SK-N-SH (cell line): ENCODE measurements around the gene BRIX1. TPM values are rescaled to one million over a fixed set of nuclear protein-coding genes. Genes with fewer than 3 reads are reported as not detected.

ENCODE experiments used
- CTCF ChIA-PET: fragments of 300-600, 350-600 bp; formaldehyde crosslinking; extraction: SDS; loops from one replicate; lab custom pipeline; 2021; lab: Yijun Ruan, JAX
- POLR2A ChIA-PET: fragments of 350-600 bp; sonication (Branson Sonifier 250); formaldehyde crosslinking; extraction: SDS; loops from one replicate; lab custom pipeline; 2020; ENCODE audit warnings: antibody characterized with exemption, inconsistent platforms; lab: Yijun Ruan, JAX
- DNase-seq: peaks from one replicate; pipeline ENCODE4 v3.0.0; 2012
- H2AFZ ChIP-seq: fragments of 200-600 bp; sonication (generic); 2 replicates; pipeline ENCODE4 v1.8.1; 2016; ENCODE audit warnings: antibody characterized with exemption, mild to moderate bottlenecking, low read depth
- H3F3A ChIP-seq: fragments of 200-600 bp; sonication (generic); replicated peaks from 2 replicates; pipeline ENCODE3; 2016; ENCODE audit warnings: antibody characterized with exemption, mild to moderate bottlenecking; ENCODE audit not compliant: insufficient read depth
- H3K27ac ChIP-seq, 2 experiments: fragments of 200-500 bp in 1 of 2; fragments of 200-600 bp in 1 of 2; sonication (Bioruptor generic) in 1 of 2; sonication (generic), shearing (Covaris generic) in 1 of 2; 2 replicates each; pipeline versions ENCODE4 v1.5.1 to v1.6.1; 2014 to 2016; ENCODE audit warnings: low read depth in 2 of 2, inconsistent platforms in 1 of 2, low read length in 1 of 2, mild to moderate bottlenecking in 1 of 2, mixed read lengths in 1 of 2
- H3K27me3 ChIP-seq: fragments of 200-600 bp; sonication (generic), shearing (Covaris generic); 2 replicates; pipeline ENCODE4 v1.6.1; 2016; ENCODE audit warnings: mixed run types; ENCODE audit not compliant: insufficient read depth
- H3K36me3 ChIP-seq, 2 experiments: fragments of 200-500 bp in 1 of 2; fragments of 200-600 bp in 1 of 2; sonication (Bioruptor generic) in 1 of 2; sonication (generic) in 1 of 2; replicated peaks in 1 of 2; 2 replicates each; pipeline versions ENCODE3 to v1.5.1; 2014 to 2016; ENCODE audit warnings: low read length in 1 of 2, mild to moderate bottlenecking in 1 of 2; ENCODE audit not compliant: insufficient read depth in 2 of 2, control insufficient read depth in 1 of 2
- H3K4me1 ChIP-seq, 2 experiments: fragments of 200-500 bp in 1 of 2; fragments of 200-600 bp in 1 of 2; sonication (Bioruptor generic) in 1 of 2; sonication (generic), shearing (Covaris generic) in 1 of 2; 2 replicates each; pipeline versions ENCODE4 v1.5.1 to v1.6.1; 2014 to 2016; ENCODE audit warnings: low read depth in 1 of 2, low read length in 1 of 2, mixed run types in 1 of 2; ENCODE audit not compliant: insufficient read depth in 2 of 2, control insufficient read depth in 1 of 2
- H3K4me2 ChIP-seq: fragments of 200-600 bp; sonication (generic), shearing (Covaris generic); 2 replicates; pipeline ENCODE4 v1.6.1; 2017; ENCODE audit warnings: mixed run types
- H3K4me3 ChIP-seq, 2 experiments: fragments of 200-500 bp in 1 of 2; fragments of 200-600 bp in 1 of 2; sonication (Bioruptor generic) in 1 of 2; sonication (generic), shearing (Covaris generic) in 1 of 2; 2 replicates each; pipeline versions ENCODE4 v1.5.1 to v1.8.1; 2014 to 2016; ENCODE audit warnings: low read depth in 2 of 2, inconsistent platforms in 1 of 2, low read length in 1 of 2, mild to moderate bottlenecking in 1 of 2, mixed read lengths in 1 of 2, moderate library complexity in 1 of 2
- H3K79me2 ChIP-seq: fragments of 200-600 bp; sonication (generic); 2 replicates; pipeline ENCODE4 v1.8.1; 2017; ENCODE audit warnings: mild to moderate bottlenecking; ENCODE audit not compliant: insufficient read depth
- H3K9ac ChIP-seq: fragments of 200-600 bp; sonication (generic); 2 replicates; pipeline ENCODE4 v1.6.1; 2017; ENCODE audit warnings: mixed run types
- H3K9me2 ChIP-seq: fragments of 200-600 bp; sonication (generic); 2 replicates; pipeline ENCODE4 v1.6.1; 2017; ENCODE audit warnings: mixed run types
- H3K9me3 ChIP-seq: fragments of 200-600 bp; sonication (generic); 2 replicates; pipeline ENCODE4 v1.6.1; 2017; ENCODE audit warnings: mixed run types, mild to moderate bottlenecking, moderate library complexity
- H4K20me1 ChIP-seq: fragments of 200-600 bp; sonication (generic); 2 replicates; pipeline ENCODE4 v1.6.1; 2017; ENCODE audit warnings: mild to moderate bottlenecking, mixed run types; ENCODE audit not compliant: insufficient read depth
- CHD2 ChIP-seq: fragments of 150-350 bp; IDR thresholded peaks from 2 replicates; pipeline ENCODE4 v1.6.1; 2018; ENCODE audit warnings: low read length; ENCODE audit not compliant: partially characterized antibody
- ELF1 ChIP-seq: IDR thresholded peaks from 2 replicates; pipeline ENCODE4 v1.4.0; 2012
- EP300 ChIP-seq, 2 experiments: IDR thresholded peaks; 2 replicates each; pipeline versions ENCODE4 v1.4.0 to v1.6.1; 2012; ENCODE audit warnings: borderline replicate concordance in 1 of 2, low read depth in 1 of 2, low read length in 1 of 2
- FOXJ3 ChIP-seq: sonication (generic); formaldehyde crosslinking; IDR thresholded peaks from 2 replicates; pipeline ENCODE4 v1.5.1; 2020; ENCODE audit warnings: mild to moderate bottlenecking, missing genetic modification reagents
- GABPA ChIP-seq: IDR thresholded peaks from 2 replicates; pipeline ENCODE4 v1.4.0; 2012; ENCODE audit warnings: low read depth, mild to moderate bottlenecking
- GATA2 ChIP-seq: sonication (generic); formaldehyde crosslinking; IDR thresholded peaks from 2 replicates; pipeline ENCODE4 v1.5.0; 2020; ENCODE audit warnings: mild to moderate bottlenecking, missing genetic modification reagents
- MXI1 ChIP-seq: IDR thresholded peaks from 2 replicates; pipeline ENCODE4 v1.6.1; 2012; ENCODE audit warnings: mild to moderate bottlenecking, low read depth, low read length, improper control_type of control experiment
- NFIC ChIP-seq: IDR thresholded peaks from 2 replicates; pipeline ENCODE4 v1.4.0; 2012; ENCODE audit warnings: borderline replicate concordance
- POLR2AphosphoS5 ChIP-seq: IDR thresholded peaks from 2 replicates; pipeline ENCODE4 v1.6.1; 2012; ENCODE audit warnings: low read depth, low read length
- RCOR1 ChIP-seq: fragments of 150-350 bp; IDR thresholded peaks from 2 replicates; pipeline ENCODE4 v1.6.1; 2017; ENCODE audit warnings: antibody characterized with exemption, low read length
- SIN3A ChIP-seq: IDR thresholded peaks from 2 replicates; pipeline ENCODE4 v1.6.1; 2012; ENCODE audit warnings: low read depth, mild to moderate bottlenecking, low read length, moderate library complexity, borderline replicate concordance
- SMC3 ChIP-seq: IDR thresholded peaks from 2 replicates; pipeline ENCODE4 v1.6.1; 2012; ENCODE audit warnings: low read depth, low read length, improper control_type of control experiment
- TAF1 ChIP-seq: IDR thresholded peaks from 2 replicates; pipeline ENCODE4 v1.6.1; 2012; ENCODE audit warnings: low read depth, mild to moderate bottlenecking, low read length, moderate library complexity, borderline replicate concordance
- TCF12 ChIP-seq: IDR thresholded peaks from 2 replicates; pipeline ENCODE4 v1.4.0; 2012
- TEAD4 ChIP-seq: IDR thresholded peaks from 2 replicates; pipeline ENCODE4 v1.4.0; 2012; ENCODE audit warnings: mild to moderate bottlenecking, borderline replicate concordance; ENCODE audit not compliant: insufficient read depth
- YY1 ChIP-seq: IDR thresholded peaks from 2 replicates; pipeline ENCODE4 v1.4.0; 2012; ENCODE audit warnings: low read depth, mild to moderate bottlenecking
- WGBS: methylation state at CpG from one replicate; pipeline ENCODE4 v1.1.6; 2017; ENCODE audit warnings: low lambda C conversion rate; 5-methylcytosine and 5-hydroxymethylcytosine counted together
- polyA plus RNA-seq, 3 experiments: library from polyadenylated mRNA; depleted of rRNA; stranded (reverse); fragments of >200 nt; gene quantifications; 2 replicates each; pipeline ENCODE4 v1.2.3, GENCODE V29; 2012
- TF ChIP-seq, protein P1 (sequence below): IDR thresholded peaks from 2 replicates; pipeline ENCODE4 v1.4.0; 2012; ENCODE audit warnings: low read depth
- TF ChIP-seq, protein P2 (sequence below): IDR thresholded peaks from 2 replicates; pipeline ENCODE4 v1.4.0; 2012; ENCODE audit warnings: low read depth, borderline replicate concordance
- TF ChIP-seq, protein P3 (sequence below): IDR thresholded peaks from 2 replicates; pipeline ENCODE4; 2012
- TF ChIP-seq, protein P4 (sequence below): IDR thresholded peaks from 2 replicates; pipeline ENCODE4 v1.6.1; 2012; ENCODE audit warnings: mild to moderate bottlenecking, low read depth, low read length, moderate library complexity

The BRIX1 gene, protein sequence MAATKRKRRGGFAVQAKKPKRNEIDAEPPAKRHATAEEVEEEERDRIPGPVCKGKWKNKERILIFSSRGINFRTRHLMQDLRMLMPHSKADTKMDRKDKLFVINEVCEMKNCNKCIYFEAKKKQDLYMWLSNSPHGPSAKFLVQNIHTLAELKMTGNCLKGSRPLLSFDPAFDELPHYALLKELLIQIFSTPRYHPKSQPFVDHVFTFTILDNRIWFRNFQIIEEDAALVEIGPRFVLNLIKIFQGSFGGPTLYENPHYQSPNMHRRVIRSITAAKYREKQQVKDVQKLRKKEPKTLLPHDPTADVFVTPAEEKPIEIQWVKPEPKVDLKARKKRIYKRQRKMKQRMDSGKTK
- 18.4 and 22.9 TPM in 2 replicates for polyA plus RNA-seq (2012; rRNA removed)
- polyA plus RNA-seq (2012; cell fraction: cytosol; rRNA removed), result 30.4 and 43.9 TPM in 2 replicates
- polyA plus RNA-seq (2012; cell fraction: nucleus; rRNA removed), result 4.8 and 13.1 TPM in 2 replicates

DNA sequence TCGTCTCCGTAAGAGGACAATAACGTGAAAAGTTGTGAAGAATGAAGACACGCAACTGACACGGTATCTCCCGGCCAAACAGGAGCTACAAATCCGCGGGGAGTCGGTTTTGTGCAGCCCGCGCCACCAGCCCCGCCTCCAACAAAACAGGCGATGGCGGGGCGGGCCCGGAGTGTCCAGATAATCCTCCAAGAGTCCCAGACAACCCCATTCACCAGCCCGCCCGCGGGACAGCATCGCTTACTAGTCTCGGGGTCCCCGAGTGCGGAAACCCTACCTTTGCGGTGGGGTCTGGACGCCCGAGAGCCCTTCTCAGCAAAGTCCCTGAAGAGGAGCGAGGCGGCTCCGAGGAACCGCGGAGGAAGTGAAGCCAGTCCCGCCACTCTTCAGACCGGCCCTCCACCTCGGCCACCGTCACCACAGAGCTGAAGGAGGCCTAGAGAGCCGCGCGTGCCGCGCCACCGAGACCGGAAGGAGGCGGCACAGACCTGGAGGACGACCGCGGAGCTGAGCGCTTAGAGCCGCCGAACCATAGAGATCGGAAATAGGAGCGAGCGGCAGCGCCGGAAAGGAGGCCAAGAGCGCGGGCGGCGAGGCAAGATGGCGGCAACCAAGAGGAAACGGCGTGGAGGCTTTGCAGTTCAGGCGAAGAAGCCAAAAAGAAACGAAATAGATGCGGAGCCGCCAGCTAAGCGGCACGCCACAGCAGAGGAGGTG lies at the start of gene BRIX1, which contains the start of gene RAD1:
Gene BRIX1, plus strand, starts transcription at position 573 of the 717 bp plus-strand sequence. Its CDS starts 28 bp downstream, at position 601.
Gene RAD1, minus strand, starts transcription at position 366 of the 717 bp plus-strand sequence. CDS start 612 bp downstream, outside the sequence.
- ChIA-PET CTCF (interaction anchor here (0.8 to 1.9 kb wide), 5 partner anchors 15 to 440 kb away, joined by 3 to 6 read pairs (median 3); no protein-coding TSS in a partner anchor), POLR2A (interaction anchor here (0.6 to 1.8 kb wide), 7 partner anchors 9 to 907 kb away, joined by 3 to 32 read pairs (median 4); partner anchors contain the start of genes AMACR, DNAJC21 and RAI14)
- peak within 1 kb of the TSS; percentile 88 for H3K9ac ChIP-seq
- H3K27ac ChIP-seq, result peak within 1 kb of the TSS; percentile 83 to 92
- peak within 1 kb of the TSS; percentile 89 for H2AFZ ChIP-seq
- 2% methylated on average over 52 of the region's 67 CpGs for WGBS
- no peaks in the 10 kb centered on the region for H3K9me2 ChIP-seq
- H3K79me2 ChIP-seq, result peaks cover 91% of the 10 kb centered on the region
- peaks cover 33 to 41% of the 10 kb centered on the region in 2 experiments for H3K36me3 ChIP-seq
- H3K4me2 ChIP-seq, result peak within 1 kb of the TSS; percentile 78
- TF ChIP-seq, protein P1, sequence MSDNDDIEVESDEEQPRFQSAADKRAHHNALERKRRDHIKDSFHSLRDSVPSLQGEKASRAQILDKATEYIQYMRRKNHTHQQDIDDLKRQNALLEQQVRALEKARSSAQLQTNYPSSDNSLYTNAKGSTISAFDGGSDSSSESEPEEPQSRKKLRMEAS, result peak; percentile 97
- TF ChIP-seq, protein P2, sequence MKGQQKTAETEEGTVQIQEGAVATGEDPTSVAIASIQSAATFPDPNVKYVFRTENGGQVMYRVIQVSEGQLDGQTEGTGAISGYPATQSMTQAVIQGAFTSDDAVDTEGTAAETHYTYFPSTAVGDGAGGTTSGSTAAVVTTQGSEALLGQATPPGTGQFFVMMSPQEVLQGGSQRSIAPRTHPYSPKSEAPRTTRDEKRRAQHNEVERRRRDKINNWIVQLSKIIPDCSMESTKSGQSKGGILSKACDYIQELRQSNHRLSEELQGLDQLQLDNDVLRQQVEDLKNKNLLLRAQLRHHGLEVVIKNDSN, result no peak
- TF ChIP-seq SMC3 (no peak), CHD2 (peak; percentile 66), POLR2AphosphoS5 (peak; percentile 90), SIN3A (peak; percentile 69; the same call in 1 of the 2 replicates), EP300 (IDR thresholded peaks at IDR 0.05; ENCODE audit: borderline replicate concordance in 1 of 2, low read depth in 1 of 2, low read length in 1 of 2) (peak in 1 of 2 experiments; percentile 55; a peak in 1 of 4 replicates), MXI1 (peak; percentile 88), ELF1 (peak; percentile 97), TEAD4 (no peak), RCOR1 (peak; percentile 25; the same call in 1 of the 2 replicates), GABPA (peak; percentile 97), NFIC (no peak), FOXJ3 (CRISPR knock-in tag) (0 out of 2 replicates have a peak, but pooled peaks have one; percentile 42), YY1 (peak; percentile 98), TAF1 (peak; percentile 96), TCF12 (peak; percentile 44), GATA2 (CRISPR knock-in tag) (no peak)
- TF ChIP-seq, protein P3, sequence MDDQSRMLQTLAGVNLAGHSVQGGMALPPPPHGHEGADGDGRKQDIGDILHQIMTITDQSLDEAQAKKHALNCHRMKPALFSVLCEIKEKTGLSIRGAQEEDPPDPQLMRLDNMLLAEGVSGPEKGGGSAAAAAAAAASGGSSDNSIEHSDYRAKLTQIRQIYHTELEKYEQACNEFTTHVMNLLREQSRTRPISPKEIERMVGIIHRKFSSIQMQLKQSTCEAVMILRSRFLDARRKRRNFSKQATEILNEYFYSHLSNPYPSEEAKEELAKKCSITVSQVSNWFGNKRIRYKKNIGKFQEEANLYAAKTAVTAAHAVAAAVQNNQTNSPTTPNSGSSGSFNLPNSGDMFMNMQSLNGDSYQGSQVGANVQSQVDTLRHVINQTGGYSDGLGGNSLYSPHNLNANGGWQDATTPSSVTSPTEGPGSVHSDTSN, result peak; percentile 11; the same call in 1 of the 2 replicates
- TF ChIP-seq, protein P4, sequence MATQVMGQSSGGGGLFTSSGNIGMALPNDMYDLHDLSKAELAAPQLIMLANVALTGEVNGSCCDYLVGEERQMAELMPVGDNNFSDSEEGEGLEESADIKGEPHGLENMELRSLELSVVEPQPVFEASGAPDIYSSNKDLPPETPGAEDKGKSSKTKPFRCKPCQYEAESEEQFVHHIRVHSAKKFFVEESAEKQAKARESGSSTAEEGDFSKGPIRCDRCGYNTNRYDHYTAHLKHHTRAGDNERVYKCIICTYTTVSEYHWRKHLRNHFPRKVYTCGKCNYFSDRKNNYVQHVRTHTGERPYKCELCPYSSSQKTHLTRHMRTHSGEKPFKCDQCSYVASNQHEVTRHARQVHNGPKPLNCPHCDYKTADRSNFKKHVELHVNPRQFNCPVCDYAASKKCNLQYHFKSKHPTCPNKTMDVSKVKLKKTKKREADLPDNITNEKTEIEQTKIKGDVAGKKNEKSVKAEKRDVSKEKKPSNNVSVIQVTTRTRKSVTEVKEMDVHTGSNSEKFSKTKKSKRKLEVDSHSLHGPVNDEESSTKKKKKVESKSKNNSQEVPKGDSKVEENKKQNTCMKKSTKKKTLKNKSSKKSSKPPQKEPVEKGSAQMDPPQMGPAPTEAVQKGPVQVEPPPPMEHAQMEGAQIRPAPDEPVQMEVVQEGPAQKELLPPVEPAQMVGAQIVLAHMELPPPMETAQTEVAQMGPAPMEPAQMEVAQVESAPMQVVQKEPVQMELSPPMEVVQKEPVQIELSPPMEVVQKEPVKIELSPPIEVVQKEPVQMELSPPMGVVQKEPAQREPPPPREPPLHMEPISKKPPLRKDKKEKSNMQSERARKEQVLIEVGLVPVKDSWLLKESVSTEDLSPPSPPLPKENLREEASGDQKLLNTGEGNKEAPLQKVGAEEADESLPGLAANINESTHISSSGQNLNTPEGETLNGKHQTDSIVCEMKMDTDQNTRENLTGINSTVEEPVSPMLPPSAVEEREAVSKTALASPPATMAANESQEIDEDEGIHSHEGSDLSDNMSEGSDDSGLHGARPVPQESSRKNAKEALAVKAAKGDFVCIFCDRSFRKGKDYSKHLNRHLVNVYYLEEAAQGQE, result peak; percentile 57
- no peaks in the 10 kb centered on the region for H4K20me1 ChIP-seq
- H3K4me3 ChIP-seq, result peak within 1 kb of the TSS; percentile 96 to 100
- no peaks in the 10 kb centered on the region for H3K9me3 ChIP-seq
- peak; percentile 90 for DNase-seq
- peaks cover 11% of the 10 kb centered on the region for H3F3A ChIP-seq
- H3K4me1 ChIP-seq, result peaks cover 12 to 16% of the 10 kb centered on the region in 2 experiments
- H3K27me3 ChIP-seq, result no peaks in the 10 kb centered on the region
